ENCODE measurements around the gene PLTP. TPM values are rescaled to one million over a fixed set of nuclear protein-coding genes. Genes with fewer than 3 reads are reported as not detected.

Gene PLTP
- total and polyA plus RNA-seq, 2 of the 13 experiments (the other 11 are each of a cell fraction or from before 2014, with no cell fraction given), result 16.9 to 28.6 TPM

GRCh38 chr20:45946149-45946970 lies 34.4 kb upstream of the PLTP start (continued):
- TF ChIP-seq FUBP1 (CRISPR knock-in tag; IDR thresholded peaks at IDR 0.05; ENCODE audit: borderline replicate concordance), result peak; percentile 52; the same call in 1 of the 2 replicates
- peak; percentile 37; the same call in 1 of the 2 replicates for TF ChIP-seq NFATC3 (CRISPR knock-in tag; IDR thresholded peaks at IDR 0.05)
- TF ChIP-seq MYPOP (CRISPR knock-in tag; IDR thresholded peaks at IDR 0.05), result peak; percentile 94
- TF ChIP-seq PBX2 (CRISPR knock-in tag; IDR thresholded peaks at IDR 0.05), result no peak
- TF ChIP-seq ZNF616 (CRISPR knock-in tag; IDR thresholded peaks at IDR 0.05; ENCODE audit: low read depth), result no peak
- TF ChIP-seq ZNF207 (IDR thresholded peaks at IDR 0.05; ENCODE audit: borderline replicate concordance), result no peak
- no peak for TF ChIP-seq ZNF513 (CRISPR knock-in tag; conservative IDR thresholded peaks at IDR 0.05)
- peak; percentile 94 for TF ChIP-seq HNF1B (CRISPR knock-in tag; IDR thresholded peaks at IDR 0.05)
- TF ChIP-seq ZNF136 (CRISPR knock-in tag; IDR thresholded peaks at IDR 0.05; ENCODE audit: low read depth), result peak; percentile 92; the same call in 1 of the 2 replicates
- peak; percentile 90 for TF ChIP-seq ESRRA (CRISPR knock-in tag; IDR thresholded peaks at IDR 0.05; ENCODE audit: low read depth)
- peak; percentile 98 for TF ChIP-seq MAX (IDR thresholded peaks at IDR 0.05)
- TF ChIP-seq ZNF138 (CRISPR knock-in tag; IDR thresholded peaks at IDR 0.05; ENCODE audit: low read depth), result no peak
- TF ChIP-seq NR1H2 (CRISPR knock-in tag; IDR thresholded peaks at IDR 0.05; ENCODE audit: borderline replicate concordance, low read depth), result no peak
- no peak for TF ChIP-seq TCF7 (IDR thresholded peaks at IDR 0.05; ENCODE audit: low read depth)
- no peak for TF ChIP-seq CENPBD1 (CRISPR knock-in tag; IDR thresholded peaks at IDR 0.05; ENCODE audit: borderline replicate concordance, low read depth)
- TF ChIP-seq DDIT3 (CRISPR knock-in tag; IDR thresholded peaks at IDR 0.05), result no peak
- TF ChIP-seq YY1 (IDR thresholded peaks at IDR 0.05; ENCODE audit: insufficient read depth, insufficient replicate concordance, low read depth, low read length), result peak; percentile 37
- no peak for TF ChIP-seq CREB3 (CRISPR knock-in tag; IDR thresholded peaks at IDR 0.05)

Data from HepG2 (cell line).